IPS-18c (cell line): Measurements from ENCODE around the gene SPEM2.
"Not testable (repeated sequence)": the region's sequence is repeated elsewhere in the genome, so short reads cannot be mapped to it uniquely, and the experiment has no call there.

ENCODE experiments used
- H3K4me3 ChIP-seq: 2 replicates; pipeline ENCODE4 v1.7.0; 2013; ENCODE audit warnings: low read depth, mild to moderate bottlenecking, low read length, moderate library complexity; ENCODE audit not compliant: insufficient read depth
- H3K9me3 ChIP-seq: one replicate; pipeline ENCODE4 v1.6.1; 2013; ENCODE audit warnings: mild to moderate bottlenecking, low read length, moderate library complexity; ENCODE audit not compliant: control insufficient read depth, insufficient read depth

Gene SPEM2

GRCh38 chr17:7459961-7460545, 34.6 kb downstream of the SPEM2 start:
- H3K4me3 ChIP-seq: no peak overlapping the region
- H3K9me3 ChIP-seq: no peaks in the 10 kb centered on the region

- Histone ChIP-seq H3K4me3 (no peak overlapping the region), H3K9me3 (no peaks in the 10 kb centered on the region)
Observed at GRCh38 chr17:7460850-7461660, 35.6 kb downstream of the SPEM2 start.

- Histone ChIP-seq H3K4me3 (no peak overlapping the region), H3K9me3 (no peaks in the 10 kb centered on the region)
Observed at GRCh38 chr17:7462474-7463371, 37.3 kb downstream of the SPEM2 start.

GRCh38 chr17:7463372-7463846, 38.0 kb downstream of the SPEM2 start:
- Histone ChIP-seq H3K4me3 (no peak overlapping the region), H3K9me3 (no peaks in the 10 kb centered on the region)

GRCh38 chr17:7464081-7464480, 38.7 kb downstream of the SPEM2 start:
- no peaks in the 10 kb centered on the region for H3K9me3 ChIP-seq
- H3K4me3 ChIP-seq: no peak overlapping the region

GRCh38 chr17:7465597-7466275, 40.3 kb downstream of the SPEM2 start:
- Histone ChIP-seq H3K9me3 (no peaks in the 10 kb centered on the region), H3K4me3 (no peak overlapping the region)

GRCh38 chr17:7466318-7466638, 40.9 kb downstream of the SPEM2 start:
- Histone ChIP-seq H3K9me3 (no peaks in the 10 kb centered on the region), H3K4me3 (no peak overlapping the region)

- Histone ChIP-seq H3K9me3 (no peaks in the 10 kb centered on the region), H3K4me3 (no peak overlapping the region)
Observed at GRCh38 chr17:7466639-7467341, 41.4 kb downstream of the SPEM2 start.

GRCh38 chr17:7467498-7467897, 42.1 kb downstream of the SPEM2 start:
- H3K9me3 ChIP-seq: no peaks in the 10 kb centered on the region
- H3K4me3 ChIP-seq: no peak overlapping the region

GRCh38 chr17:7468290-7468689, 42.9 kb downstream of the SPEM2 start:
- H3K4me3 ChIP-seq: no peak overlapping the region

GRCh38 chr17:7468804-7469389, 43.5 kb downstream of the SPEM2 start:
- no peaks in the 10 kb centered on the region for H3K9me3 ChIP-seq
- no peak overlapping the region for H3K4me3 ChIP-seq

More at GRCh38 chr17:7468290-7468689, 42.9 kb downstream of the SPEM2 start:
- no peaks in the 10 kb centered on the region for H3K9me3 ChIP-seq

GRCh38 chr17:7469843-7470242, 44.4 kb downstream of the SPEM2 start:
- not testable (repeated sequence) for H3K9me3 ChIP-seq, H3K4me3 ChIP-seq

- not testable (repeated sequence) for H3K9me3 ChIP-seq, H3K4me3 ChIP-seq
Observed at GRCh38 chr17:7470457-7470973, 45.1 kb downstream of the SPEM2 start.

- no peak overlapping the region for H3K4me3 ChIP-seq
- H3K9me3 ChIP-seq: no peaks in the 10 kb centered on the region
Observed at GRCh38 chr17:7471729-7472128, 46.3 kb downstream of the SPEM2 start.

- H3K9me3 ChIP-seq, H3K4me3 ChIP-seq: not testable (repeated sequence)
Observed at GRCh38 chr17:7474767-7475166, 49.4 kb downstream of the SPEM2 start.

GRCh38 chr17:7475764-7476422, 50.5 kb downstream of the SPEM2 start:
- H3K9me3 ChIP-seq: no peaks in the 10 kb centered on the region
- no peak overlapping the region for H3K4me3 ChIP-seq
